M059J (cell line): Measurements from ENCODE around the gene SHANK3. TPM values are rescaled to one million over a fixed set of nuclear protein-coding genes. Genes with fewer than 3 reads are reported as not detected.
A peak's percentile ranks its signal among the peaks of the same experiment; 100 is the strongest.
"Not testable (repeated sequence)": the region's sequence is repeated elsewhere in the genome, so short reads cannot be mapped to it uniquely, and the experiment has no call there.

Experiments
- DNase-seq: peaks from one replicate; pipeline ENCODE4 v3.0.0-alpha.2; 2012; ENCODE audit warnings: low read depth
- total RNA-seq: library from RNA; depleted of rRNA; stranded (reverse); fragments of >200 nt; shearing (Covaris generic); gene quantifications from 2 replicates; pipeline ENCODE4 v1.2.3, GENCODE V29; 2014; rRNA removed

SHANK3 gene
- 0.30 and 0.71 TPM in 2 replicates for total RNA-seq

- DNase-seq, result no peak
Observed at GRCh38 chr22:50672471-50673230, at the start of gene SHANK3. Gene SHANK3, plus strand, starts transcription at chr22:50672823.

- DNase-seq, result no peak
Observed at GRCh38 chr22:50624347-50625130, 48.1 kb upstream of the SHANK3 start.

GRCh38 chr22:50625131-50625567, 47.5 kb upstream of the SHANK3 start:
- DNase-seq, result no peak

- no peak for DNase-seq
Observed at GRCh38 chr22:50625568-50626313, 46.9 kb upstream of the SHANK3 start.

GRCh38 chr22:50626314-50626849, 46.2 kb upstream of the SHANK3 start:
- DNase-seq, result no peak

- DNase-seq, result no peak
Observed at GRCh38 chr22:50626850-50627641, 45.6 kb upstream of the SHANK3 start.

- DNase-seq, result peak; percentile 76
Observed at GRCh38 chr22:50627642-50628542, 44.7 kb upstream of the SHANK3 start, which contains the start of gene ARSA. Gene ARSA, minus strand, starts transcription at chr22:50628152. Its CDS starts 373 bp downstream, at chr22:50627779.

- no peak for DNase-seq
Observed at GRCh38 chr22:50628543-50629134, 44.0 kb upstream of the SHANK3 start.

- DNase-seq, result peak; percentile 78
Observed at GRCh38 chr22:50630376-50630775, 42.2 kb upstream of the SHANK3 start.

GRCh38 chr22:50633086-50633485, 39.5 kb upstream of the SHANK3 start:
- DNase-seq, result no peak

- no peak for DNase-seq
Observed at GRCh38 chr22:50633771-50634170, 38.9 kb upstream of the SHANK3 start.

GRCh38 chr22:50635591-50635990, 37.0 kb upstream of the SHANK3 start:
- DNase-seq, result no peak

- not testable (repeated sequence) for DNase-seq
Observed at GRCh38 chr22:50640296-50640695, 32.3 kb upstream of the SHANK3 start.

GRCh38 chr22:50640857-50641647, 31.6 kb upstream of the SHANK3 start:
- no peak for DNase-seq

- no peak for DNase-seq
Observed at GRCh38 chr22:50641696-50642607, 30.7 kb upstream of the SHANK3 start.

GRCh38 chr22:50643021-50643820, 29.4 kb upstream of the SHANK3 start:
- not testable (repeated sequence) for DNase-seq

- not testable (repeated sequence) for DNase-seq
Observed at GRCh38 chr22:50643821-50644101, 28.9 kb upstream of the SHANK3 start.
